HG02798 (cell line): ENCODE results near the gene TMCO4.
"Not testable (repeated sequence)": the region's sequence is repeated elsewhere in the genome, so short reads cannot be mapped to it uniquely, and the experiment has no call there.

Source experiments
- ATAC-seq: cut with Tn5 transposase; IDR thresholded peaks from one replicate; pipeline ENCODE4 v1.9.1; 2021; ENCODE audit warnings: mild to moderate bottlenecking; ENCODE audit not compliant: unreplicated experiment, poor library complexity

The TMCO4 gene

GRCh38 chr1:19646377-19647319, 153.1 kb downstream of the TMCO4 start:
- ATAC-seq: no peak

DNA sequence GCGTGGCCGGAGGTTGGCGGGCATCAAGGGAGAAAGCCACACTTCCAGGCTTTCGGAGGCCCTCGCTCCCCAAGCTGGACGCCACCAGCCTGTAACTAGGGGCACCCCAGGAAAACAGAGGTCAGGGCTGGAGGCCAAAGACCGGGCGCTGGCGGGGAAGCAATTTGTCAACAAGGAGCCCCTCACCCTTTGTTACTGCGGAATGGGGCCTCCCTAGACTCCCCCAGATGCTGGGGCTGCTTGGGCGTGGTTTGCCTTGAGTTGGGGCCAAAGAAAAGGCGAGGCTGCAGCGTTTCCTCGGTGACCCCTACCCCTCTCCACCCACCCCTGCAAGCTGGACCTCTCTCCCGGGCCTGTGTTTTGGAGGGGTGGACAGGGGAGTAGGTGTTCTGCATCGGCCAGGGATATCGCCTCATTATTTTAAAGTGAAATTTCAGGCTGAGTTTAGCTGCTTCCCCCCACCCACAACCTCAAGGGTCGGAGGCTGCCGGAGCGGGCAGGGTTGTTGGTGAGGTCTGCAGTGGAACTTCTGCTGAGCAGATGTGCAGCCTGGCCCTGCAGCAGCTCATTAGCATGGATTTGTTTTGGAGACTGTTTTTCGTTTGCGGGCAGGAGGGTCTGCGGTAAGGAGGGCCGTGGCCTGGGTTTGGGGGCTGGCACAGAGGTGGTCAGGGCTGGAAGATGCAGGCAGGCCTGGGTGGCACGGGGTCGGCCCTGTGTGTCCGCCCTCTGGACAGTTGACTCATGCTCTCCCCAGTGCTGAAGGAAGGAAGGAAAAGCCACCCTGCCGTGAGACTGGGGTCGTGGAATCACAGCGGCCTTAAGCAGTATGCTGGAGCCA, 154.1 kb downstream of the TMCO4 start:
- ATAC-seq: no peak

GRCh38 chr1:19644681-19645410, 154.9 kb downstream of the TMCO4 start:
- ATAC-seq: no peak

- no peak for ATAC-seq
Observed at GRCh38 chr1:19644395-19644680, 155.4 kb downstream of the TMCO4 start.

DNA sequence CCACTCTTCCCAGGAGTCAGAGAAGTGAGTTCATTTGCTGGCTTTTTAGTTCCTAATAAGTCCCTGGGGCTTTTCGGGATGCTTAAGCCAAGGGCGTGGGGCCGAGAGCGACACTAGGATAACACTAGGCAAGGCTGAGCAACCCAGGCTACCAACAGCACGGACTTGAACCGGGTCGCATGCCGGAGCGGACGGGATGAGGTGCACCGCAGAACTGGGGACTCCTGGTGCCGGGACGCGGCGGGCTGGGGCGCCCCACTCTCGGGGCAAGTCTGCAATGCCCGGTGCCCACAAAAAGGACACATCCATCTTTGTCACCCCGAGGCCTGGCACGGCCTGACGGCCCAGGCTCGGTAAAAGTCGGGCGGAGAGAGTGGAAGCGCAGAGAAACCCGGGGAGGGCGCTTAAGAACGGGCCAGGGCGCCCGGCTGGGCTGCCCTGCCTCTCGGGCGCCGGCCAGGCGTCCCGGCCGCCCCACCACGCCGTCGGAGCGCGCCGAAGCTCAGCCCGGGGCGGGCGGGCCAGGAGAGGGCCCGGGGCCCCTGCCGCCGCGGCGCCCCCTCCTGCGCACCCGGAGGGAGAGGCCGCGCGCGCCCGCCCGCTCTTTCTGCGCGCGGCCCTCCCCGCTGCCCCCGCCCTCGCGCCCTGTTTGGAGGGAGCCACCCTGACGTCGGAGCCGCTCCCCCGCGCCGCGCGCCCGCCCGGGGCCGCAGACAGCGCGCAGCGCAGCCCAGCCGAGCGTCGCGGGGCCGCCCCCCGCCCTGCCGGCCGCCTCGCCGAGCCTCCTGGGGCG, 155.9 kb downstream of the TMCO4 start, which contains the start of gene NBL1:
Gene NBL1, plus strand, starts transcription at position 710 of the 793 bp plus-strand sequence. CDS start 10,720 bp downstream, outside the sequence.
- no peak for ATAC-seq

- no peak for ATAC-seq
Observed at GRCh38 chr1:19643121-19643520, 156.6 kb downstream of the TMCO4 start.

GRCh38 chr1:19640363-19641316, 159.1 kb downstream of the TMCO4 start:
- no peak for ATAC-seq

GRCh38 chr1:19639999-19640362, 159.7 kb downstream of the TMCO4 start:
- ATAC-seq: no peak

DNA sequence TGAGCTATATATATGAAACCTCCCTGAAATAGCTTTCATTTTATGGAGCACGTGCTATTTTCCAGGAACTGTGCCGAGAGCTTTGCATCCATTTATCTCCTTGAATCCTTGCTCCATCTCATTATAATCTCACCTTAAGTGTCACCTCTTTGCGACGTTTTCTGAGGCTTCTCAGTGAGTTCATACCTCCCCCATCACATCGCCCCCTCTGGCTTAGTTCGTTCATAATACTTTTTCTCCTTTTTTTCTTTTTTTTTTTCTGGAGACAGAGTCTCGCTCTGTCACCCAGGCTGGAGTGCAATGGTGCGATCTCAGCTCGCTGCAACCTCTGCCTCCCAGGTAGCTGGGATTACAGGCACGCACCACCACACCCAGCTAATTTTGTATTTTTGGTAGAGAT, 160.5 kb downstream of the TMCO4 start:
- not testable (repeated sequence) for ATAC-seq

GRCh38 chr1:19637606-19638005, 162.1 kb downstream of the TMCO4 start:
- no peak for ATAC-seq

DNA sequence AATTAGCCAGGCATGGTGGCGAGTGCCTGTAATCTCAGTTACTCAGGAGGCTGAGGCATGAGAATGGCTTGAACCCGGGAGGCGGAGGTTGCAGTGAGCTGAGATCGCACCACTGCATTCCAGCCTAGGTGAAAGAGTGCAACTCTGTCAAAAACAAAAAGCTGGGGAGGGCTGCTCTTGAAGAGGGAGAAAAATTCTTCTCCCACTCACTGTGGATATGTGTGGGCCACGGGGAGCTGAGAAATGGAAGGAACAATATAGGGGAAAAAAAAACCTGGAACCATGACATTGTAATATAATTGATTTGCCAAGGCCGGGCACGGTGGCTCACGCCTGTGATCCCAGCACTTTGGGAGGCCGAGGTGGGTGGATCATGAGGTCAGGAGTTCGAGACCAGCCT, 163.0 kb downstream of the TMCO4 start:
- not testable (repeated sequence) for ATAC-seq

GRCh38 chr1:19636065-19636464, 163.7 kb downstream of the TMCO4 start:
- no peak for ATAC-seq

GRCh38 chr1:19635646-19636045, 164.1 kb downstream of the TMCO4 start:
- no peak for ATAC-seq

- ATAC-seq: not testable (repeated sequence)
Observed at GRCh38 chr1:19635064-19635463, 164.7 kb downstream of the TMCO4 start.

- no peak for ATAC-seq
Observed at GRCh38 chr1:19633106-19633505, 166.6 kb downstream of the TMCO4 start.
